SK-N-DZ (cell line): ENCODE results near the gene OR10A6. TPM values are rescaled to one million over a fixed set of nuclear protein-coding genes. Genes with fewer than 3 reads are reported as not detected.

Source experiments
- DNase-seq: peaks from one replicate; pipeline ENCODE4 v3.0.0-alpha.2; 2015; ENCODE audit warnings: low spot score
- polyA plus RNA-seq, 2 experiments: library from polyadenylated mRNA; depleted of rRNA; stranded (reverse); fragments of >200 nt; gene quantifications; 2 replicates each; pipeline ENCODE4 v1.2.3, GENCODE V29; 2014

The OR10A6 gene
- polyA plus RNA-seq (2014; cell fraction: cytosol; rRNA removed), result not detected in 2 replicates
- polyA plus RNA-seq (2014; cell fraction: nucleus; rRNA removed), result not detected in 2 replicates

GRCh38 chr11:7931168-7931567 is at the start of gene OR10A6:
TSS of gene OR10A6 (minus strand) at chr11:7931268. CDS start at chr11:7928662, 2,606 bp downstream.
- no peak for DNase-seq

- DNase-seq, result no peak
These were observed 46.3 kb upstream of the OR10A6 start for GRCh38 chr11:7977232-7977917.

- no peak for DNase-seq
These were observed 43.6 kb upstream of the OR10A6 start for GRCh38 chr11:7974668-7975067.

- no peak for DNase-seq
These were observed 41.9 kb upstream of the OR10A6 start for GRCh38 chr11:7973011-7973410.

- no peak for DNase-seq
These were observed 40.8 kb upstream of the OR10A6 start for GRCh38 chr11:7971846-7972245.

GRCh38 chr11:7969756-7970646 is 38.9 kb upstream of the OR10A6 start:
- no peak for DNase-seq

- no peak for DNase-seq
These were observed 37.6 kb upstream of the OR10A6 start for GRCh38 chr11:7968686-7969085.

GRCh38 chr11:7967826-7968225 is 36.8 kb upstream of the OR10A6 start:
- DNase-seq, result no peak

GRCh38 chr11:7967097-7967496 is 36.0 kb upstream of the OR10A6 start:
- DNase-seq, result no peak

- no peak for DNase-seq
These were observed 34.3 kb upstream of the OR10A6 start, which contains the start of gene NLRP10 for GRCh38 chr11:7965386-7965785. TSS of gene NLRP10 (minus strand) at chr11:7965447. CDS start at chr11:7963495, 1,952 bp downstream.

GRCh38 chr11:7964873-7965272 is 33.8 kb upstream of the OR10A6 start:
- no peak for DNase-seq

GRCh38 chr11:7964261-7964660 is 33.2 kb upstream of the OR10A6 start:
- no peak for DNase-seq

GRCh38 chr11:7955191-7955590 is 24.1 kb upstream of the OR10A6 start:
- DNase-seq, result no peak

- no peak for DNase-seq
These were observed 18.9 kb upstream of the OR10A6 start for GRCh38 chr11:7949934-7950333.

- DNase-seq, result no peak
These were observed 13.1 kb upstream of the OR10A6 start for GRCh38 chr11:7944123-7944522.

- DNase-seq, result no peak
These were observed 10.5 kb upstream of the OR10A6 start, which contains the start of gene OR10A3 for GRCh38 chr11:7941608-7942007. TSS of gene OR10A3 (minus strand) at chr11:7941708. CDS start at chr11:7939520, 2,188 bp downstream.

- DNase-seq, result no peak
These were observed 10.1 kb upstream of the OR10A6 start for GRCh38 chr11:7941146-7941545.

GRCh38 chr11:7936615-7937014 is 5.5 kb upstream of the OR10A6 start:
- DNase-seq, result no peak

- no peak for DNase-seq
These were observed 3.4 kb downstream of the OR10A6 start for GRCh38 chr11:7927635-7928034.

- DNase-seq, result no peak
These were observed 6.5 kb downstream of the OR10A6 start for GRCh38 chr11:7924536-7924935.

- DNase-seq, result no peak
These were observed 12.9 kb downstream of the OR10A6 start for GRCh38 chr11:7918141-7918540.

- DNase-seq, result no peak
These were observed 20.1 kb downstream of the OR10A6 start for GRCh38 chr11:7911011-7911410.
